ENCODE data around the gene CELF4. TPM values are rescaled to one million over a fixed set of nuclear protein-coding genes. Genes with fewer than 3 reads are reported as not detected.

CELF4 gene
- total and polyA plus RNA-seq, 2 donors (not counting 3 experiments of a cell fraction or from before 2014, with no cell fraction given): not detected

DNA sequence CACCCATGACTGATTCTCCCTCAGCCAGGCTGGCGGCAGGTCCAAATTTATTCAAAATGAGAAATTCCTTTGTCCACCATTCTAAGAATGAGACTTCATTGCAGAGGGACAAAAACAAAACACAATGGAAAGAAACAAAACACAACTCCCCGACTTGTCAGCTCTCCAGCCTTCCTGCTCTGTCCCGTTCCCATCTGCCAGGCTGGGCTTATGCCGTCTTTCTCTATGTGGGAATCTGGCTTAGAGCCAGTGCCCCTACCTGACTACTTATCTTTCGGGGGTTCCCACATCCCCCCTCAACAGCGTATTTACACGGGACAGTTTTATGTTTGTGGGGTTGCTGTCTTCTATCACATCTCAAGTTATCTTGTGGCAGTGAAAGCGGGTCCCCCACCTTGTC lies 13.8 kb downstream of the CELF4 start:
- ChIA-PET POLR2A (no interaction called here), CTCF (no interaction called here)
- dilution Hi-C loops (cut with MboI; ENCODE audit: extremely low pct_ligation_motif_present, low sequenced_read_pairs): no loop called here
- Histone ChIP-seq H3K9me3 (replicated peaks; ENCODE audit: control insufficient read depth, insufficient read depth, low read length) (no peaks in the 10 kb centered on the region), H3K4me2 (ENCODE audit: insufficient read depth, low read length) (no peak overlapping the region), H4K20me1 (replicated peaks; ENCODE audit: control insufficient read depth, extremely low read depth, insufficient read depth, low read length) (no peaks in the 10 kb centered on the region), H3K27ac (ENCODE audit: insufficient read depth, low read depth, low read length) (no peak overlapping the region), H3K4me3 (replicated peaks in 1 of 3; ENCODE audit: insufficient read depth in 1 of 3, low read depth in 1 of 3, low read length in 3 of 3) (no peak overlapping the region), H3K36me3 (ENCODE audit: control insufficient read depth in 2 of 2, extremely low read depth in 1 of 2, insufficient read depth in 2 of 2, low read length in 2 of 2) (no peaks in the 10 kb centered on the region), H3K4me1 (ENCODE audit: control insufficient read depth, extremely low read depth, insufficient read depth, low read length) (no peaks in the 10 kb centered on the region), H3K79me2 (ENCODE audit: control insufficient read depth, insufficient read depth, low read length) (no peaks in the 10 kb centered on the region), H3K9ac (replicated peaks; ENCODE audit: extremely low read depth, insufficient read depth, low read length) (no peak overlapping the region), H3K27me3 (ENCODE audit: control insufficient read depth in 2 of 2, insufficient read depth in 2 of 2, low read length in 2 of 2) (no peaks in the 10 kb centered on the region), H3K9me1 (replicated peaks; ENCODE audit: control insufficient read depth, extremely low read depth, insufficient read depth, low read length) (no peaks in the 10 kb centered on the region), H2AFZ (ENCODE audit: low read depth, low read length) (no peak overlapping the region)
- DNase-seq (ENCODE audit: low read depth, low spot score): no peak
- TF ChIP-seq GATA2 (IDR thresholded peaks at IDR 0.05; ENCODE audit: insufficient read depth, insufficient read length, low read depth, low read length) (no peak), MYC (IDR thresholded peaks at IDR 0.05; ENCODE audit: low read depth, low read length) (no peak), EZH2 (IDR thresholded peaks at IDR 0.05; ENCODE audit: borderline replicate concordance, low read depth, low read length, severe bottlenecking) (no peak), POLR2A (IDR thresholded peaks at IDR 0.05; ENCODE audit: low read depth, low read length) (no peak), JUN (IDR thresholded peaks at IDR 0.05; ENCODE audit: borderline replicate concordance, insufficient read depth, insufficient read length, low read depth) (no peak), FOS (IDR thresholded peaks at IDR 0.05; ENCODE audit: borderline replicate concordance, insufficient read depth, low read length) (no peak)
- TF ChIP-seq, protein P1, sequence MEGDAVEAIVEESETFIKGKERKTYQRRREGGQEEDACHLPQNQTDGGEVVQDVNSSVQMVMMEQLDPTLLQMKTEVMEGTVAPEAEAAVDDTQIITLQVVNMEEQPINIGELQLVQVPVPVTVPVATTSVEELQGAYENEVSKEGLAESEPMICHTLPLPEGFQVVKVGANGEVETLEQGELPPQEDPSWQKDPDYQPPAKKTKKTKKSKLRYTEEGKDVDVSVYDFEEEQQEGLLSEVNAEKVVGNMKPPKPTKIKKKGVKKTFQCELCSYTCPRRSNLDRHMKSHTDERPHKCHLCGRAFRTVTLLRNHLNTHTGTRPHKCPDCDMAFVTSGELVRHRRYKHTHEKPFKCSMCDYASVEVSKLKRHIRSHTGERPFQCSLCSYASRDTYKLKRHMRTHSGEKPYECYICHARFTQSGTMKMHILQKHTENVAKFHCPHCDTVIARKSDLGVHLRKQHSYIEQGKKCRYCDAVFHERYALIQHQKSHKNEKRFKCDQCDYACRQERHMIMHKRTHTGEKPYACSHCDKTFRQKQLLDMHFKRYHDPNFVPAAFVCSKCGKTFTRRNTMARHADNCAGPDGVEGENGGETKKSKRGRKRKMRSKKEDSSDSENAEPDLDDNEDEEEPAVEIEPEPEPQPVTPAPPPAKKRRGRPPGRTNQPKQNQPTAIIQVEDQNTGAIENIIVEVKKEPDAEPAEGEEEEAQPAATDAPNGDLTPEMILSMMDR (IDR thresholded peaks at IDR 0.05; ENCODE audit: extremely low read depth in 1 of 2, insufficient read depth in 1 of 2, low read depth in 1 of 2, low read length in 2 of 2): no peak
- TF ChIP-seq, protein P2, sequence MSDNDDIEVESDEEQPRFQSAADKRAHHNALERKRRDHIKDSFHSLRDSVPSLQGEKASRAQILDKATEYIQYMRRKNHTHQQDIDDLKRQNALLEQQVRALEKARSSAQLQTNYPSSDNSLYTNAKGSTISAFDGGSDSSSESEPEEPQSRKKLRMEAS (IDR thresholded peaks at IDR 0.05; ENCODE audit: insufficient read depth, insufficient read length): no peak
- no peak for FAIRE-seq
- BruUV-seq (replicated peaks): no TSS peak
- intact Hi-C loops (cut with micrococcal nuclease): no loop called here
